Activated T-helper 17 cell treated with anti-CD3 and anti-CD28 coated beads, Interleukin-2, amount 50 U/mL, for 72 hours (primary cell): Measurements from ENCODE around the gene OR51B6. TPM values are rescaled to one million over a fixed set of nuclear protein-coding genes. Genes with fewer than 3 reads are reported as not detected.

Experiments used
- ATAC-seq: fragments of 150-1000 bp; cut with Tn5 transposase; replicated peaks from 2 replicates; pipeline ENCODE4 v1.10.0; 2021; ENCODE audit warnings: mild to moderate bottlenecking, moderate library complexity
- H3K27ac Mint-ChIP-seq: one replicate; pipeline ENCODE4 v1.8.0; 2022; ENCODE audit warnings: mixed read lengths
- H3K27me3 Mint-ChIP-seq: one replicate; pipeline ENCODE4 v1.8.0; 2022; ENCODE audit warnings: mixed read lengths
- H3K36me3 Mint-ChIP-seq: one replicate; pipeline ENCODE4 v1.8.0; 2022; ENCODE audit warnings: low read depth, mild to moderate bottlenecking, mixed read lengths
- H3K4me1 Mint-ChIP-seq: one replicate; pipeline ENCODE4 v1.8.0; 2022; ENCODE audit warnings: mixed read lengths
- H3K4me3 Mint-ChIP-seq: one replicate; pipeline ENCODE4 v1.8.0; 2022; ENCODE audit warnings: mild to moderate bottlenecking, mixed read lengths
- H3K9me3 Mint-ChIP-seq: one replicate; pipeline ENCODE4 v1.8.0; 2022; ENCODE audit warnings: mixed read lengths
- total RNA-seq, 2 donors: library from RNA; stranded (reverse); gene quantifications; one replicate each; pipeline ENCODE4 v1.2.3, GENCODE V29; 2022

Gene OR51B6
- total RNA-seq, 2 donors from 2014 or later: not detected

GRCh38 chr11:5384335-5384734 lies 33.0 kb downstream of the OR51B6 start:
- no peak for ATAC-seq
- Mint-ChIP-seq H3K4me1 (no peaks in the 10 kb centered on the region), H3K4me3 (no peak overlapping the region), H3K9me3 (no peaks in the 10 kb centered on the region), H3K27ac (no peak overlapping the region), H3K27me3 (peaks cover 8% of the 10 kb centered on the region), H3K36me3 (no peaks in the 10 kb centered on the region)

DNA sequence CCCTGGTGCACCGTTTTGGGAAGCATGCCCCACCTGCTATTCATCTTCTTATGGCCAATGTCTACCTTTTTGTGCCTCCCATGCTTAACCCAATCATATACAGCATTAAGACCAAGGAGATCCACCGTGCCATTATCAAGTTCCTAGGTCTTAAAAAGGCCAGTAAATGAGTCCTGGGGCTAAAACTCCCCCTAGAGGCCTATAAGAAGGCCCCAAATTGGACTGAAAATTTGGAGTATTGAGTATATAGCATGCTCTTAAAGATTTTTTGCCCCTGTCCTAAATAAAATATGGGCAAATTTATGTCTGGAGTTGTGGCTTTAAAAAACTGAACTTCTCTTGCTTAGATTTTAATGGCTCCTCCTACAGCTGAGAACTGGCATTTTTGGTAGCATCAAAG lies 38.9 kb downstream of the OR51B6 start:
- Mint-ChIP-seq H3K4me1 (no peaks in the 10 kb centered on the region), H3K27ac (no peak overlapping the region), H3K4me3 (no peak overlapping the region), H3K27me3 (peaks cover 9% of the 10 kb centered on the region), H3K9me3 (no peaks in the 10 kb centered on the region), H3K36me3 (no peaks in the 10 kb centered on the region)
- ATAC-seq: no peak

GRCh38 chr11:5394091-5394490 lies 42.8 kb downstream of the OR51B6 start:
- no peak overlapping the region for H3K27ac Mint-ChIP-seq
- H3K27me3 Mint-ChIP-seq: peaks cover 9% of the 10 kb centered on the region
- no peaks in the 10 kb centered on the region for H3K9me3 Mint-ChIP-seq

DNA sequence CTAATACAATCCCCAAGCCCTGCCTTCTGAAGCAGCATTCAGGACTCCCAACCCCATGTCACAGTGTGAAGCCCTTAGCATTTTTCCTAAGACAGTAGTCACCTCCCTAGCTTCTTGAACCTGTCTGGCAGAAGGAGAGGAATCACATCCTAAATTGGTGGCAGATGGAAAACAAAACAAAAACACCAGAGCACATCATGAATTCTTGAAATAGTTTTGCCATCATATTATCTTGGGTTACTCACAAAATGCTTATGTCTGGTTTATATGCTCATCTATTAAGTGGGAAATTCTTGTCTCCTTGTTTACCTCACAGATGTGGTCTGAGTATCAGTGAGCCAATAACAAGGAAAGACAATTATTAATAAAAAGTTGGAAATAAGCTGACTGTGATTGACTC lies 47.6 kb downstream of the OR51B6 start:
- H3K36me3 Mint-ChIP-seq: no peaks in the 10 kb centered on the region
- H3K27ac Mint-ChIP-seq: no peak overlapping the region
- ATAC-seq: no peak
- H3K27me3 Mint-ChIP-seq: peaks cover 23% of the 10 kb centered on the region
- H3K4me1 Mint-ChIP-seq: no peaks in the 10 kb centered on the region
- no peak overlapping the region for H3K4me3 Mint-ChIP-seq
- H3K9me3 Mint-ChIP-seq: no peaks in the 10 kb centered on the region

More at GRCh38 chr11:5394091-5394490, 42.8 kb downstream of the OR51B6 start:
- Mint-ChIP-seq H3K4me3 (no peak overlapping the region), H3K4me1 (no peaks in the 10 kb centered on the region), H3K36me3 (no peaks in the 10 kb centered on the region)
- no peak for ATAC-seq

Other genes with a start within 250 kb of the OR51B6 start
- not detected for gene OR52A5, start 213.2 kb upstream of the OR51B6 start, total RNA-seq
- gene OR52A1, start 196.8 kb upstream of the OR51B6 start, total RNA-seq: under 1 TPM in 1 of 2 donors, not detected in 1; 0.03 TPM
- gene OR51V1, start 150.8 kb upstream of the OR51B6 start, total RNA-seq: not detected
- not detected for gene HBB, start 124.4 kb upstream of the OR51B6 start, total RNA-seq
- not detected for gene HBD, start 117.0 kb upstream of the OR51B6 start, total RNA-seq
- gene HBG1, start 101.7 kb upstream of the OR51B6 start, total RNA-seq: not detected
- gene HBG2, start 96.7 kb upstream of the OR51B6 start, total RNA-seq: not detected
- gene HBE1, start 81.6 kb upstream of the OR51B6 start, total RNA-seq: not detected
- not detected for gene OR51B4, start 49.6 kb upstream of the OR51B6 start, total RNA-seq
- under 1 TPM in 1 of 2 donors, not detected in 1; 0.29 TPM for gene OR51B2, start 27.2 kb upstream of the OR51B6 start, total RNA-seq
- under 1 TPM in 1 of 2 donors, not detected in 1; 0.50 TPM for gene OR51B5, start 8.0 kb upstream of the OR51B6 start, total RNA-seq
- not detected for gene OR51M1, start 32.3 kb downstream of the OR51B6 start, total RNA-seq
- gene OR51Q1, start 70.6 kb downstream of the OR51B6 start, total RNA-seq: not detected
- gene OR51I1, start 90.0 kb downstream of the OR51B6 start, total RNA-seq: not detected
- not detected for gene OR51I2, start 97.8 kb downstream of the OR51B6 start, total RNA-seq
- not detected for gene OR52D1, start 137.2 kb downstream of the OR51B6 start, total RNA-seq
- gene UBQLN3, start 158.4 kb downstream of the OR51B6 start, total RNA-seq: under 1 TPM in 1 of 2 donors, not detected in 1; 0.34 TPM
- gene UBQLNL, start 165.2 kb downstream of the OR51B6 start, total RNA-seq: under 1 TPM in 1 of 2 donors, not detected in 1; 0.50 TPM
- gene OR52H1, start 197.0 kb downstream of the OR51B6 start, total RNA-seq: under 1 TPM in 1 of 2 donors, not detected in 1; 0.34 TPM
- gene OR52B6, start 229.4 kb downstream of the OR51B6 start, total RNA-seq: not detected
- gene TRIM6, start 245.1 kb downstream of the OR51B6 start, total RNA-seq: under 1 TPM; 0.19 TPM